GM13977 (cell line): ENCODE results near the gene RIOK3.

ENCODE experiments used
- DNase-seq: peaks from one replicate; pipeline ENCODE4 v3.0.0; 2012; ENCODE audit warnings: low spot score
- CTCF ChIP-seq: IDR thresholded peaks from 2 replicates; pipeline ENCODE4 v1.5.1; 2012; ENCODE audit warnings: mild to moderate bottlenecking, control low read depth; ENCODE audit not compliant: insufficient read depth; ENCODE audit errors: extremely low read depth, missing control alignments
- in situ Hi-C: fragments of 300-500 bp; cut with MboI; formaldehyde crosslinking; loops from one replicate; pipeline ENCODE4 v1.12.0; 2022; ENCODE audit warnings: low sequenced_read_pairs, low pct_unique_long_range_greater_than_20kb, mixed read lengths, inconsistent platforms; ENCODE audit not compliant: unreplicated experiment

The RIOK3 gene

DNA sequence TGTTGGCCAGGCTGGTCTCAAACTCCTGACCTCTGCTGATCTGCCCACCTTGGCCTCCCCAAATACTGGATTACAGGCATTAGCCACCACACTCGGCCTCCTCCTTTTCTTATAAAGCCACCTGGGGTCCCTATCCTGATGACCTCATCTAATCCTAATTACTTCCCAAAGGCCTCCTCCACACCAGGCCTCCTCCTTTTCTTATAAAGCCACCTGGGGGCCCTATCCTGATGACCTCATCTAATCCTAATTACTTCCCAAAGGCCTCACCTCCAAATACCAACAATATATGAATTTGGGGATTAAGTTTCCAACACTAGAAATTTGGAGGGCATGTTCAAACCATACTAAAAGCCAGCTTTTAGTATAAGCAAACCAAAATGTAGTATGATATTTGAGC, 40.6 kb downstream of the RIOK3 start:
- no peak for TF ChIP-seq CTCF
- in situ Hi-C loops, result no loop called here
- DNase-seq, result no peak

- DNase-seq, result no peak
These were observed 41.9 kb downstream of the RIOK3 start for GRCh38 chr18:23494992-23495391.

DNA sequence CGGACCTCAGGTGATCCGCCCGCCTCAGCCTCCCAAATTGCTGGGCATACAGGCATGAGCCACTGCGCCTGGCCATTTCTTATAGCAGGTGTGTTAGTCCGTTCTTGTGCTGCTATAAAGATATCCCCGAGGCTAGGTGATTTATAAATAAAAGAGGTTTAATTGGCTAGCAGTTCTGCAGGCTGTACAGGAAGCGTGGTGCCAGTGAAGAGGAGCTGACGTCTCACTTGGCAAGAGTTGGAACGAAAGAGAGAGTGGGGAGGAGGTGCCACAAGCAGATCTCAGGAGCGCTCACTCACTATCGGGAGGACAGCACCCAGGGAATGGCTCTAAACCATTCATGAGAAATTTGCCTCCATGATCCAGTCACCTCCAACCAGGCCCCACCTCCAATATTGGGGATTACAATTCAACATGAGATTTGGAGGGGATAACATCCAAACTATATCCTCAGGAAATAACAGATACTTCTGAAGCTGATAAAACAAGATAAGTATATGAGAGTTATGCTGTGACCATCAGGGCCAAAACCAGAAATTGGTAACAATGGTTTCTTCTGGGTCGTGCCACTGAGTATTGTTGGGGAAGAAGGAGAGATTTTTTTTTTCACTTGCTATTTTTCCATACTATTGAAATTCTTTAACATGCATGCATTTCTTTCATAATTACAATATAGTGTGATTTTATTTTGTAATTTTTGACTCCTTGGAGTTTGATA, 42.8 kb downstream of the RIOK3 start:
- in situ Hi-C loops, result no loop called here
- no peak for TF ChIP-seq CTCF
- DNase-seq, result no peak

More at GRCh38 chr18:23494992-23495391, 41.9 kb downstream of the RIOK3 start:
- in situ Hi-C loops, result no loop called here
- no peak for TF ChIP-seq CTCF

- TF ChIP-seq CTCF, result no peak
- no peak for DNase-seq
- in situ Hi-C loops, result no loop called here
These were observed 45.0 kb downstream of the RIOK3 start for GRCh38 chr18:23498117-23498516.

DNA sequence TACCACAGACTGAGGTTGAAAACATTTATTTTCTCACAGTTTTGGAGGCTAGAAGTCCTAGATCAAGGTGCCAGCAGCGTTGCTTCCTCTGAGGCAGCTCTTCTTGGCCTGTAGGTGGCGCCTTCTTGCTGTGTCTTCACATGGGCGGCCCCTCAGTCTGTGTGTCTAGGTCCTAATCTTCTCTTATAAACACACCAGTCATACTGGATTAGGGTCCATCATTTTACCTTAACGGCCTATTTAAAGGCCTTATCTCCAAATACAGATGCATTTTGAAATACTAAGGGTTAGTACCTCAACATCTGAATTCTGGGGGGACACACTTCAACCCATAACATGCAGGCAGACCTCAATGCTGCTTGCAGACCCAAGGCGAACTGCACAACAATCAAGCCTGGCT, 45.8 kb downstream of the RIOK3 start:
- in situ Hi-C loops, result no loop called here
- peak; percentile 62 for DNase-seq
- TF ChIP-seq CTCF, result peak; percentile 96

- in situ Hi-C loops, result no loop called here
- TF ChIP-seq CTCF, result no peak
- DNase-seq, result no peak
These were observed 46.2 kb downstream of the RIOK3 start for GRCh38 chr18:23499291-23499781.

DNA sequence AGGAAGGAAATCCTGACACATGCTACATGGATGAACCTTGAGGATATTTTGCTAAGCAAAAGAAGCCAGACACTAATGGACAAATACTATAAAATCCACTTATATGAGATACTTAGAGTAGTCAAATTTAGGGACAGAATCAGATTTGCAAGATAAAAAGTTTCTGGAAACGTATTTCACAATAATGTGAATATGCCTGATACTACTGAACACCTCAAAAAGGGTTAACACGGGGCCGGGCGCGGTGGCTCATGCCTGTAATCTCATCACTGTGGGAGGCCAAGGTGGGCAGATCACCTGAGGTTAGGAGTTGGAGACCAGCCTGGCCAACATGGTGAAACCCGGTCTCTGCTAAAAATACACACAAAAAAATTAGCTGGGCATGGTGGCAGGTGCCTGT, 48.5 kb downstream of the RIOK3 start:
- TF ChIP-seq CTCF, result no peak
- in situ Hi-C loops, result loop anchor here (25.0 kb wide), 1 partner anchor 311 kb away; no protein-coding TSS in a partner anchor

More for the DNA sequence above, 48.5 kb downstream of the RIOK3 start:
- no peak for DNase-seq
